ENCODE measurements around the gene TXLNG.

DNA sequence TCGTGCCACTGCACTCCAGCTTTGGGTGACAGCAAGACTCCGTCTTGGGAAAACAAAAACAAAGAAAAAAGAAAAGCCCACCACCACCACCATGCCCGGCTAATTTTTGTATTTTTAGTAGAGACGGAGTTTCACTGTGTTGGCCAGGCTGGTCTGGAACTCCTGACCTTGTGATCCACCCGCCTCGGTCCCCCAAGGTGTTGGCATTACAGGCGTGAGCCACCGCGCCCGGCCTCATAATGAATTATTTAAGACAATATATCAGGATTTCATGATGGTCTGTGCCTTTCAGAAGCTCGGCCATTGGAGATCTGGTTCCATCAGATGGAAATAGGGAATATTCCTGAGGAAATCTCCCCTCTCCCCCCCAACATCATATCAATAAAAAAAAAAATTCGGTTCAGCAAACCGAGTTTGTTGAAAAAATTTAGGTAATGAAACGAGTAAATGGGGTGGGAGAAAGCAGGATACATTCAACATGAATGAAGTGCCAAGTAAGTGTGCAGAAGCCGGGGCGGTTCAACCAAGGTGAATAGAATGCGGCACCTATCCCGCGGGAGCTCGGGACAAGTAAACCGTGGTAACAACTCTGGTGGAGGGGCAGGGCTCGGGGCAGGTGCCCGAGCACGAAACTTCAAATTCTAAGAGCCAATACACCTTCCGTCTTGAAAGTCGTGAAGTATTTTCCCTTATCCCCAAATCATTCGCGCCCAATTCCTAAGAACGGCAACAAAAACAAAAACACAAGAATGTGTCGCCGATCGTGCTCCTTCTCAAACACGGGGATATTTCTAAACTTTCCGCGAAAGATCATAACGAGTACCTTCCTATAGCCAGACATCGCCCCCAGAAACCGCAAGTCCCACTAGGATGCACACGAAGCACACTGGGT lies 773 bp upstream of the TXLNG start:
- TF ChIP-seq POLR2A (IDR thresholded peaks at IDR 0.05) (no peak), CTCF (IDR thresholded peaks at IDR 0.05) (no peak), EP300 (IDR thresholded peaks at IDR 0.05) (no peak), POLR2AphosphoS5 (IDR thresholded peaks at IDR 0.05) (no peak)
